Osteocyte (in vitro differentiated cells): ENCODE results near the gene KCNH2. TPM values are rescaled to one million over a fixed set of nuclear protein-coding genes. Genes with fewer than 3 reads are reported as not detected.

Experiments used
- DNase-seq: peaks from one replicate; pipeline ENCODE4 v3.0.0; 2021; ENCODE audit warnings: mixed read lengths; ENCODE audit not compliant: unreplicated experiment; ENCODE audit errors: extremely low spot score
- H3K27ac Mint-ChIP-seq: one replicate; pipeline ENCODE4 v1.8.0; 2021; ENCODE audit warnings: mild to moderate bottlenecking, mixed read lengths; ENCODE audit not compliant: unreplicated experiment
- H3K27me3 Mint-ChIP-seq: one replicate; pipeline ENCODE4 v1.8.0; 2021; ENCODE audit warnings: mixed read lengths; ENCODE audit not compliant: unreplicated experiment
- H3K36me3 Mint-ChIP-seq: one replicate; pipeline ENCODE4 v1.8.0; 2021; ENCODE audit warnings: mixed read lengths; ENCODE audit not compliant: unreplicated experiment
- H3K4me1 Mint-ChIP-seq: one replicate; pipeline ENCODE4 v1.8.0; 2021; ENCODE audit warnings: mixed read lengths; ENCODE audit not compliant: unreplicated experiment
- H3K4me3 Mint-ChIP-seq: one replicate; pipeline ENCODE4 v1.8.0; 2021; ENCODE audit warnings: mild to moderate bottlenecking, moderate library complexity, mixed read lengths; ENCODE audit not compliant: unreplicated experiment
- H3K9me3 Mint-ChIP-seq: one replicate; pipeline ENCODE4 v1.8.0; 2021; ENCODE audit warnings: mixed read lengths; ENCODE audit not compliant: unreplicated experiment
- total RNA-seq: library from RNA; stranded (reverse); gene quantifications from 2 replicates; pipeline ENCODE4 v1.2.1, GENCODE V29; 2021
- TF ChIP-seq, protein P1 (sequence below): fragments of 200-600 bp; sonication (generic); IDR thresholded peaks from 2 replicates; pipeline ENCODE4 v1.5.0; 2021; ENCODE audit warnings: antibody characterized with exemption, mild to moderate bottlenecking, moderate library complexity

KCNH2 gene
- total RNA-seq, 1 donor from 2014 or later, result not detected

- no peaks in the 10 kb centered on the region for H3K36me3 Mint-ChIP-seq
- peaks cover 19% of the 10 kb centered on the region for H3K4me1 Mint-ChIP-seq
- no peak overlapping the region for H3K27ac Mint-ChIP-seq
- peak overlapping the region; percentile 40 for H3K4me3 Mint-ChIP-seq
- TF ChIP-seq, protein P1, sequence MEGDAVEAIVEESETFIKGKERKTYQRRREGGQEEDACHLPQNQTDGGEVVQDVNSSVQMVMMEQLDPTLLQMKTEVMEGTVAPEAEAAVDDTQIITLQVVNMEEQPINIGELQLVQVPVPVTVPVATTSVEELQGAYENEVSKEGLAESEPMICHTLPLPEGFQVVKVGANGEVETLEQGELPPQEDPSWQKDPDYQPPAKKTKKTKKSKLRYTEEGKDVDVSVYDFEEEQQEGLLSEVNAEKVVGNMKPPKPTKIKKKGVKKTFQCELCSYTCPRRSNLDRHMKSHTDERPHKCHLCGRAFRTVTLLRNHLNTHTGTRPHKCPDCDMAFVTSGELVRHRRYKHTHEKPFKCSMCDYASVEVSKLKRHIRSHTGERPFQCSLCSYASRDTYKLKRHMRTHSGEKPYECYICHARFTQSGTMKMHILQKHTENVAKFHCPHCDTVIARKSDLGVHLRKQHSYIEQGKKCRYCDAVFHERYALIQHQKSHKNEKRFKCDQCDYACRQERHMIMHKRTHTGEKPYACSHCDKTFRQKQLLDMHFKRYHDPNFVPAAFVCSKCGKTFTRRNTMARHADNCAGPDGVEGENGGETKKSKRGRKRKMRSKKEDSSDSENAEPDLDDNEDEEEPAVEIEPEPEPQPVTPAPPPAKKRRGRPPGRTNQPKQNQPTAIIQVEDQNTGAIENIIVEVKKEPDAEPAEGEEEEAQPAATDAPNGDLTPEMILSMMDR, result peak; percentile 99
- H3K9me3 Mint-ChIP-seq, result no peaks in the 10 kb centered on the region
- peaks cover 28% of the 10 kb centered on the region for H3K27me3 Mint-ChIP-seq
- peak; percentile 92 for DNase-seq
Measured at GRCh38 chr7:151017953-151018420, 39.9 kb upstream of the KCNH2 start.

GRCh38 chr7:151017370-151017952 is 39.3 kb upstream of the KCNH2 start:
- no peak overlapping the region for H3K27ac Mint-ChIP-seq
- H3K9me3 Mint-ChIP-seq, result no peaks in the 10 kb centered on the region
- TF ChIP-seq, protein P1, result no peak
- no peaks in the 10 kb centered on the region for H3K36me3 Mint-ChIP-seq
- H3K4me3 Mint-ChIP-seq, result no peak overlapping the region
- DNase-seq, result no peak
- peaks cover 21% of the 10 kb centered on the region for H3K4me1 Mint-ChIP-seq
- H3K27me3 Mint-ChIP-seq, result peaks cover 25% of the 10 kb centered on the region

DNA sequence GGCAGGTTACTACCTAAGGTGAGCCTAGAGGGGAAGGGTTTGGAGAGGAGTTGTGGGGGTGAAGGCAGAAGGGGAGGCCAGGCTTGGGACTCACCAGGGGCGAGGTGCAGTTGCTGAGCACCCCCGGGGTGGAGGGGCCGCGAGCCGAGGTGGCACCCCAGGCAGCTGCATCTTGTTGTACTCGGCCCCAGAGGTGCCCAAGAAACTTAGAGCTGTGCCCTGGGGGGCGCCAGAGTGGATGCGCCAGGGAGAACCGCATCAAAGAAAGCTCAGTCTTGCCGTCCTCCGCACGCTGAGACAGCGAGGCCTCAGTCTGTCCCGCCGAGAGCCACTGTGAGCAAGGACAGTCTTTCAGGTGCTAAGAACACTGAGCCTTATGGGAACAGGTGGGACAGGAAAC is 38.8 kb upstream of the KCNH2 start:
- no peak for DNase-seq
- Mint-ChIP-seq H3K4me1 (peaks cover 24% of the 10 kb centered on the region), H3K27ac (no peak overlapping the region), H3K9me3 (no peaks in the 10 kb centered on the region), H3K4me3 (no peak overlapping the region), H3K36me3 (no peaks in the 10 kb centered on the region), H3K27me3 (peaks cover 25% of the 10 kb centered on the region)
- TF ChIP-seq, protein P1, result no peak

GRCh38 chr7:151016505-151016904 is 38.4 kb upstream of the KCNH2 start:
- TF ChIP-seq, protein P1, result no peak
- no peak overlapping the region for H3K27ac Mint-ChIP-seq
- H3K4me3 Mint-ChIP-seq, result no peak overlapping the region
- no peak for DNase-seq
- peaks cover 27% of the 10 kb centered on the region for H3K4me1 Mint-ChIP-seq
- peaks cover 25% of the 10 kb centered on the region for H3K27me3 Mint-ChIP-seq
- H3K9me3 Mint-ChIP-seq, result no peaks in the 10 kb centered on the region
- no peaks in the 10 kb centered on the region for H3K36me3 Mint-ChIP-seq

GRCh38 chr7:151015967-151016366 is 37.8 kb upstream of the KCNH2 start:
- no peaks in the 10 kb centered on the region for H3K9me3 Mint-ChIP-seq
- H3K36me3 Mint-ChIP-seq, result no peaks in the 10 kb centered on the region
- H3K27ac Mint-ChIP-seq, result no peak overlapping the region
- peaks cover 20% of the 10 kb centered on the region for H3K27me3 Mint-ChIP-seq
- no peak for DNase-seq
- no peak overlapping the region for H3K4me3 Mint-ChIP-seq
- H3K4me1 Mint-ChIP-seq, result peaks cover 27% of the 10 kb centered on the region
- TF ChIP-seq, protein P1, result no peak
